ENCODE data around the gene ELF3.
"Not testable (repeated sequence)": the region's sequence is repeated elsewhere in the genome, so short reads cannot be mapped to it uniquely, and the experiment has no call there.

Gene ELF3

DNA sequence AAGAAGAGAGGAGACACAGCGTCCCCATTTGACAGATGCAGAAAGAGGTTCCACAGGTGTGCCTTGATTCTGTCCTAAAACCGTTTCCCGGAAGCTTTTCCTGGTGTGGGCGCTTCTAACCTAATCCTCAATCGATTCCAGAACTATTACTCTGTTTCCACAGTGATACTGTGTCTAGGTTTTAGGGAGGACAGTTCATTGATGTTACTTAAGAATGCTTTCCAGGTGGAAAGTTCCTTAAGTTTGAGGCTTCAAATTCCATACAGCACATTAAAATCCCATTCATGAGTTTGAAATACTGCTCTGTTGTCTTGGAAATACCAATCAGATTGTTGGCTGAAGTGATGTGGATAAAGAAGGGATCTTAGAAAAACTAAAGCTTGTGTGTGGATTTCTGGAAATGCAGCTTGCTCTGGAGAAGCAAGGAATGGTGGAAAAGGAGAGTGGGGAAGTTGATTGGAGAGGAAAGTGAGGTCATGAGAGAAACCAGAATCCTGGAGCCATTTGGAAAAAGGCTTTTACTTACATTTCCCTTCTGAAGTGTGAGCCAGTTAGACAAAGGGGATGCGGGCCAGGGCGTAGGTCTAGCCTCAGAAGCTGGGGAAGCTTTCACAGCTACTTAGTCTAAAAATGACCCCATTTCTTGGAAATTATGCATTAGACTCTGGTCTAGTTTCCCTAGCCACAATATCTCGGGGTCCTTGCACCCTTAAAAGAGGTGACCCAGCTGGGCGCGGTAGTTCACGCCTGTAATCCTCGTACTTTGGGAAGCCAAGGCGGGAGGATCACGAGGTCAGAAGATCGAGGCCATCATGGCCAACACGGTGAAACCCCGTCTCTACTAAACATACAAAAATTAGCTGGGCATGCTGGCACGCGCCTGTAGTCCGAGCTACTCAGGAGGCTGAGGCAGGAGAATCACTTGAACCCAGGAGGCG lies 6.7 kb downstream of the ELF3 start:
- no peak for DNase-seq
- Histone ChIP-seq H3K36me3 (ENCODE audit: control insufficient read depth, insufficient read depth, low read length) (no peaks in the 10 kb centered on the region), H3K4me1 (ENCODE audit: control insufficient read depth, insufficient read depth, low read length, poor library complexity, severe bottlenecking) (no peaks in the 10 kb centered on the region), H3K9me3 (ENCODE audit: control insufficient read depth, low read length) (no peaks in the 10 kb centered on the region), H3K27me3 (replicated peaks; ENCODE audit: control insufficient read depth, insufficient read depth, low read length, poor library complexity, severe bottlenecking) (no peaks in the 10 kb centered on the region), H3K27ac (ENCODE audit: insufficient read depth, low read length, poor library complexity, severe bottlenecking) (no peak overlapping the region), H3K4me3 (ENCODE audit: insufficient read depth, low read depth, low read length, poor library complexity, severe bottlenecking) (no peak overlapping the region)

DNA sequence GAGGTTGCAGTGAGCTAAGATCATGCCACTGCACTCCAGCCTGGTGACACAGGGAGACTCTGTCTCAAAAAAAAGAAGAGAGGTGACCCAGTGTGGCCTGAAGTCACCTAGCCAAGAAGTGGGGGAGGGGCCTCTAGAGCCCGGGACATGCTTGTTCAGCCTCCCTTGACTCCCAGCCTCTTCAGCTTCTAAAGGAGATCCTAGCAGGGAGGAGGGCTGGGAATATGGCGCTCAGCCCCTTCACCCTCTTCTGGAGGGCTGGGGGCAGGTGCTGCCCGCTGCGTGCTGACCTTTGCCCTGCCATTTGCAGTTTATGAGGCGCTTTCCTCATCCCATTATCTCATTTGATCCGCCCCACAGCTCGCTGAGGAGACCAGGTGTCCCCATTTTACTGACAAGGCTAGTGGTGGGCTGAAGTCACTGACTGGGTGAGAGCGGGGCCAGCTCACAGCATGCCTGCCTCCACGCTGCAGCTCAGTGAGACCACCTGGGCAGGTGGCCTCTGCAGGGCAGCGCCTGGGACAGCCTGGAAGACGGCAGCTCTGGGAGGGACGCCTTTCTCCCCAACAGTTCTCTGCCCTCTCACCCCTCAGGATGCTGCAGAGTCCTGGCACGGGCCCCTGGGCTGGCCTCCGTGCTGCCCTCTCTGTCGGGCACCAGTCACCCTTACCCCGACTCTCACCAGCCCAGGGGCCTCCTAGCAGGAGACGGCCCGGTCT lies 7.5 kb downstream of the ELF3 start:
- H3K9me3 ChIP-seq (ENCODE audit: control insufficient read depth, low read length), result no peaks in the 10 kb centered on the region
- no peaks in the 10 kb centered on the region for H3K4me1 ChIP-seq (ENCODE audit: control insufficient read depth, insufficient read depth, low read length, poor library complexity, severe bottlenecking)
- DNase-seq, result no peak
- no peaks in the 10 kb centered on the region for H3K27me3 ChIP-seq (replicated peaks; ENCODE audit: control insufficient read depth, insufficient read depth, low read length, poor library complexity, severe bottlenecking)
- no peaks in the 10 kb centered on the region for H3K36me3 ChIP-seq (ENCODE audit: control insufficient read depth, insufficient read depth, low read length)
- H3K4me3 ChIP-seq (ENCODE audit: insufficient read depth, low read depth, low read length, poor library complexity, severe bottlenecking), result no peak overlapping the region
- H3K27ac ChIP-seq (ENCODE audit: insufficient read depth, low read length, poor library complexity, severe bottlenecking), result no peak overlapping the region

GRCh38 chr1:202018468-202019234 lies 8.3 kb downstream of the ELF3 start:
- Histone ChIP-seq H3K27me3 (replicated peaks; ENCODE audit: control insufficient read depth, insufficient read depth, low read length, poor library complexity, severe bottlenecking) (no peaks in the 10 kb centered on the region), H3K27ac (ENCODE audit: insufficient read depth, low read length, poor library complexity, severe bottlenecking) (no peak overlapping the region), H3K9me3 (ENCODE audit: control insufficient read depth, low read length) (no peaks in the 10 kb centered on the region), H3K4me3 (ENCODE audit: insufficient read depth, low read depth, low read length, poor library complexity, severe bottlenecking) (no peak overlapping the region), H3K36me3 (ENCODE audit: control insufficient read depth, insufficient read depth, low read length) (no peaks in the 10 kb centered on the region), H3K4me1 (ENCODE audit: control insufficient read depth, insufficient read depth, low read length, poor library complexity, severe bottlenecking) (no peaks in the 10 kb centered on the region)
- no peak for DNase-seq

DNA sequence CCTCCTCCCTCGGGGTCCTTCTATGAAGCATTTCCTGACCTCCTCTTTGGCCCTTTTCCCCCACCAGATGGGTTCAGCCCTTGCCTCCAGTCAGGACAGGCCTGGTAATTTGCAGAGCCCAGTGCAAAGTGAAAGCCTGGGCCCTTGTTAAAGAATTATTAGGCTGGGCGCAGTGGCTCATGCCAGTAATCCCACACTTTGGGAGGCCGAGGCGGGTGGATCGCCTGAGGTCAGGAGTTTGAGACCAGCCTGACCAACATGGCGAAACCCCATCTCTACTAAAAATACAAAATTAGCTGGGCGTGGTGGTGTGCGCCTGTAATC lies 8.8 kb downstream of the ELF3 start:
- H3K27me3 ChIP-seq (replicated peaks; ENCODE audit: control insufficient read depth, insufficient read depth, low read length, poor library complexity, severe bottlenecking); DNase-seq; H3K4me3 ChIP-seq (ENCODE audit: insufficient read depth, low read depth, low read length, poor library complexity, severe bottlenecking): not testable (repeated sequence)

DNA sequence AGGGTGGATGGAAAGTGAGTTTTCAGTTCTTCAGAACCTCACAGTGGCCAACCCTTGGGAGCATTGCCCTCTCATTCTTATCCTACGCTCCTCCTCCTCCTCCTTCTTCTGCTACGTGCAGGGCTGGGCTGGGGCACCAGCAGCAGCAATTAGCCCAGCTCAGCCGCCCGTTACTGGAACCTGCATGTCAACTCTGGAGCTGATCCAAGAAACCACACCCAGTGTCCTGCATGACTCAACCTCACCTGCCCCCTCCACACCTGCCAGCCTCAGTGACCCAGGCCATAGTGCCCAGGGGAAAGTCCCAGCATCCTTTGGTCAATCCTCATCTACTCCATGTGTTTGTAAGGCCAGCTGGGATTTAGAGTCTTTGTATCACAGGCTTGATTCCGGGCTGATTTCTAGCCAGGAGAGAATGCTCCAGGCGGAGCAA lies 12.6 kb downstream of the ELF3 start:
- H3K4me3 ChIP-seq (ENCODE audit: insufficient read depth, low read depth, low read length, poor library complexity, severe bottlenecking), result no peak overlapping the region
- H3K27me3 ChIP-seq (replicated peaks; ENCODE audit: control insufficient read depth, insufficient read depth, low read length, poor library complexity, severe bottlenecking), result no peaks in the 10 kb centered on the region
- H3K27ac ChIP-seq (ENCODE audit: insufficient read depth, low read length, poor library complexity, severe bottlenecking), result no peak overlapping the region
- H3K36me3 ChIP-seq (ENCODE audit: control insufficient read depth, insufficient read depth, low read length), result no peaks in the 10 kb centered on the region
- no peaks in the 10 kb centered on the region for H3K9me3 ChIP-seq (ENCODE audit: control insufficient read depth, low read length)
- no peaks in the 10 kb centered on the region for H3K4me1 ChIP-seq (ENCODE audit: control insufficient read depth, insufficient read depth, low read length, poor library complexity, severe bottlenecking)
- DNase-seq, result no peak

More for the DNA sequence above, 8.8 kb downstream of the ELF3 start:
- H3K36me3 ChIP-seq (ENCODE audit: control insufficient read depth, insufficient read depth, low read length); H3K4me1 ChIP-seq (ENCODE audit: control insufficient read depth, insufficient read depth, low read length, poor library complexity, severe bottlenecking); H3K27ac ChIP-seq (ENCODE audit: insufficient read depth, low read length, poor library complexity, severe bottlenecking); H3K9me3 ChIP-seq (ENCODE audit: control insufficient read depth, low read length): not testable (repeated sequence)

- Histone ChIP-seq H3K4me3 (ENCODE audit: insufficient read depth, low read depth, low read length, poor library complexity, severe bottlenecking) (no peak overlapping the region), H3K27me3 (replicated peaks; ENCODE audit: control insufficient read depth, insufficient read depth, low read length, poor library complexity, severe bottlenecking) (no peaks in the 10 kb centered on the region), H3K9me3 (ENCODE audit: control insufficient read depth, low read length) (no peaks in the 10 kb centered on the region), H3K27ac (ENCODE audit: insufficient read depth, low read length, poor library complexity, severe bottlenecking) (no peak overlapping the region), H3K36me3 (ENCODE audit: control insufficient read depth, insufficient read depth, low read length) (no peaks in the 10 kb centered on the region), H3K4me1 (ENCODE audit: control insufficient read depth, insufficient read depth, low read length, poor library complexity, severe bottlenecking) (no peaks in the 10 kb centered on the region)
- DNase-seq, result no peak
These were observed 18.8 kb downstream of the ELF3 start for GRCh38 chr1:202029171-202029665.

- Histone ChIP-seq H3K4me1 (ENCODE audit: control insufficient read depth, insufficient read depth, low read length, poor library complexity, severe bottlenecking) (no peaks in the 10 kb centered on the region), H3K36me3 (ENCODE audit: control insufficient read depth, insufficient read depth, low read length) (no peaks in the 10 kb centered on the region), H3K4me3 (ENCODE audit: insufficient read depth, low read depth, low read length, poor library complexity, severe bottlenecking) (no peak overlapping the region), H3K27me3 (replicated peaks; ENCODE audit: control insufficient read depth, insufficient read depth, low read length, poor library complexity, severe bottlenecking) (no peaks in the 10 kb centered on the region), H3K9me3 (ENCODE audit: control insufficient read depth, low read length) (no peaks in the 10 kb centered on the region), H3K27ac (ENCODE audit: insufficient read depth, low read length, poor library complexity, severe bottlenecking) (no peak overlapping the region)
- DNase-seq, result no peak
These were observed 19.3 kb downstream of the ELF3 start for GRCh38 chr1:202029727-202030126.

DNA sequence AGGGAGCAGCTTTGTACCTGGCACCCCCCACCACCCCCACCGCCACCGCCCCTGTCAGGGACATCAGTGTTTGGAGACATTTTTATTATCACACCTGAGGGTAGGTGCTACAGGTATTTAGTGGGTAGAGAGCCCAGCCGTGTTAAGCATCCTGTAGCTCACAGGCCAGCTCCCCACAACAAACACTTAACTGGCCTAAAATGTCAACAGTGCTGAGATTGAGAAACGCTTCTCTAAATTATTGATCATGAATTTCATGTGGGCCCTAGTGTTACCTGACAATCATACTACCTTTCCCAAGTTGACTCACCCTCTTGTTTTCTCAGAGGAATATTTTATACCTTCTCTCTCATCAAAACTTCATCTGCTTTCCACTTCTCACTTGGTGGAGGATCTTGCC lies 21.4 kb downstream of the ELF3 start:
- Histone ChIP-seq H3K4me1 (ENCODE audit: control insufficient read depth, insufficient read depth, low read length, poor library complexity, severe bottlenecking) (no peaks in the 10 kb centered on the region), H3K27ac (ENCODE audit: insufficient read depth, low read length, poor library complexity, severe bottlenecking) (no peak overlapping the region), H3K27me3 (replicated peaks; ENCODE audit: control insufficient read depth, insufficient read depth, low read length, poor library complexity, severe bottlenecking) (no peaks in the 10 kb centered on the region), H3K9me3 (ENCODE audit: control insufficient read depth, low read length) (no peaks in the 10 kb centered on the region), H3K36me3 (ENCODE audit: control insufficient read depth, insufficient read depth, low read length) (no peaks in the 10 kb centered on the region), H3K4me3 (ENCODE audit: insufficient read depth, low read depth, low read length, poor library complexity, severe bottlenecking) (no peak overlapping the region)
- DNase-seq, result no peak

- Histone ChIP-seq H3K36me3 (ENCODE audit: control insufficient read depth, insufficient read depth, low read length) (no peaks in the 10 kb centered on the region), H3K27ac (ENCODE audit: insufficient read depth, low read length, poor library complexity, severe bottlenecking) (no peak overlapping the region), H3K4me3 (ENCODE audit: insufficient read depth, low read depth, low read length, poor library complexity, severe bottlenecking) (no peak overlapping the region), H3K4me1 (ENCODE audit: control insufficient read depth, insufficient read depth, low read length, poor library complexity, severe bottlenecking) (no peaks in the 10 kb centered on the region), H3K9me3 (ENCODE audit: control insufficient read depth, low read length) (no peaks in the 10 kb centered on the region), H3K27me3 (replicated peaks; ENCODE audit: control insufficient read depth, insufficient read depth, low read length, poor library complexity, severe bottlenecking) (no peaks in the 10 kb centered on the region)
- no peak for DNase-seq
These were observed 23.8 kb downstream of the ELF3 start for GRCh38 chr1:202034149-202034682.
